ENCODE results near the gene MSI2. TPM values are rescaled to one million over a fixed set of nuclear protein-coding genes. Genes with fewer than 3 reads are reported as not detected.

Gene MSI2
- total RNA-seq, 2 experiments from 2014 or later: 59.6 to 61.7 TPM

DNA sequence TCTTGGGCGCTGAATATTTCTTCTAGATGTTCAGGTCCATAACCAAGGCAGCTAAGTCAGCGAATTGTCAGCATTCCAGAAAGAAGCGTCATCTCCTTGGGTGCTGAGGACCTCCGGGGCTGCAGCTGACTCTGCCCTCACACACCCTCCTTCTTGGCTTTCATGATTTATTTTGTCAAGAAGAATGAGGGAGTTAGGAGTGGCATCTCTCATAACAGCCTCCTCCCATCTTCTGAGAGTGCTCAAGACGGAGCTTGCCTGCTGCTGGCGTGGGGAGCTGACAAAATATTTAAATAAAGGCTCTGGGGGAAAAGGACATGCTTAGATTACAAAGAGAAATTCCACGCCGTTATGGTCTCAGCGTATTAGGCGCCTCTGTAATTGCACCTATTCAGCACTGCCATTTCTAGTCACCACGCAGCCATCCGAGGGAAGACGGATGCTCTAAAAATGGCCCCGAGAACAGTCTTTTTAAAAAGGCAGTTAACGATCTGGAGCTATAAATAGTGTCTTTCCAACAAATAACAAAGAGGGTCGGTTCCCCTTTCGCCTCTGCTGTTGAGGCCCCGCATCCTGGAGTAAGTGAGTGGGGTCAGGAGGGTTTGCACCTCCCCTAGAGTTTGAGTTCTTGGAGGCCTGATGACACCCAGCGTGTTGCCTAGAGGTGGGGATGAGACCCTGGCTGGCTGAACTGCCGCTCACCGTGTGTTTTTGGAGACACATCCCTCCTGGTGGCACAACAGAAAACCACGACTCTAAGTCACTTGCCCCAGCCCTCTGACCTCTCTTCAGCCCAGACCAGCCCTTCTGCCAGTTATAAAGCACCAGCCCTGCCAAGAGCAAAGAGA, 301.7 kb downstream of the MSI2 start:
- no peak overlapping the region for H3K27ac Mint-ChIP-seq
- no peak overlapping the region for H3K4me3 Mint-ChIP-seq
- POLR2A ChIA-PET: no interaction called here
- H3K27me3 Mint-ChIP-seq: no peaks in the 10 kb centered on the region
- TF ChIP-seq, protein P1, sequence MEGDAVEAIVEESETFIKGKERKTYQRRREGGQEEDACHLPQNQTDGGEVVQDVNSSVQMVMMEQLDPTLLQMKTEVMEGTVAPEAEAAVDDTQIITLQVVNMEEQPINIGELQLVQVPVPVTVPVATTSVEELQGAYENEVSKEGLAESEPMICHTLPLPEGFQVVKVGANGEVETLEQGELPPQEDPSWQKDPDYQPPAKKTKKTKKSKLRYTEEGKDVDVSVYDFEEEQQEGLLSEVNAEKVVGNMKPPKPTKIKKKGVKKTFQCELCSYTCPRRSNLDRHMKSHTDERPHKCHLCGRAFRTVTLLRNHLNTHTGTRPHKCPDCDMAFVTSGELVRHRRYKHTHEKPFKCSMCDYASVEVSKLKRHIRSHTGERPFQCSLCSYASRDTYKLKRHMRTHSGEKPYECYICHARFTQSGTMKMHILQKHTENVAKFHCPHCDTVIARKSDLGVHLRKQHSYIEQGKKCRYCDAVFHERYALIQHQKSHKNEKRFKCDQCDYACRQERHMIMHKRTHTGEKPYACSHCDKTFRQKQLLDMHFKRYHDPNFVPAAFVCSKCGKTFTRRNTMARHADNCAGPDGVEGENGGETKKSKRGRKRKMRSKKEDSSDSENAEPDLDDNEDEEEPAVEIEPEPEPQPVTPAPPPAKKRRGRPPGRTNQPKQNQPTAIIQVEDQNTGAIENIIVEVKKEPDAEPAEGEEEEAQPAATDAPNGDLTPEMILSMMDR (IDR thresholded peaks at IDR 0.05): no peak
- intact Hi-C loops (cut with micrococcal nuclease): no loop called here
- DNase-seq: no peak
- CTCF ChIA-PET: no interaction called here
- no peaks in the 10 kb centered on the region for H3K9me3 Mint-ChIP-seq
- ATAC-seq: no peak
- peaks cover 14% of the 10 kb centered on the region for H3K4me1 Mint-ChIP-seq (ENCODE audit: low read depth)
- peaks cover 1% of the 10 kb centered on the region for H3K36me3 Mint-ChIP-seq (ENCODE audit: low read depth)

DNA sequence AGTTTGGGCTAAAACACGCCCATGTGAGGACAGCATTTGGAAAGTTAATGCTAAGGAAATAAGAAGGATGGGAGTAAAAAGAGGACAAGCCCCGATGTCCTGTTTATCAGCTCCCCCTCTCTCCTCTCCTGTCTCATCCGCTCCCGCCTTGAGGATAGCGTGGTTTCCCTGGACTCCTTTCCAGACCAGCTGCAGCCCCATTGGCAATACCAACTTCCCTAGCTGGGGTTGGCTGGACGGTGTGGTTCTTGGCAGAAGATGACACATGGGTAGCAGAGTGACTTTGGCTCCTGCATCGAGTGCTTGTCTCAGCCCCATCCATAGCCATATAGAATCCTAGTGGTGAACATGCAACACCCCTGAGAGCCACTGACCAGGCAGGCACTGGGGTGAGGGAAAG, 302.9 kb downstream of the MSI2 start:
- TF ChIP-seq, protein P1 (IDR thresholded peaks at IDR 0.05): no peak
- Mint-ChIP-seq H3K36me3 (ENCODE audit: low read depth) (peaks cover 1% of the 10 kb centered on the region), H3K4me3 (no peak overlapping the region), H3K27me3 (no peaks in the 10 kb centered on the region), H3K4me1 (ENCODE audit: low read depth) (peaks cover 11% of the 10 kb centered on the region), H3K9me3 (no peaks in the 10 kb centered on the region), H3K27ac (no peak overlapping the region)
- CTCF ChIA-PET: no interaction called here
- no peak for ATAC-seq
- no peak for DNase-seq
- POLR2A ChIA-PET: no interaction called here
- intact Hi-C loops (cut with micrococcal nuclease): no loop called here

DNA sequence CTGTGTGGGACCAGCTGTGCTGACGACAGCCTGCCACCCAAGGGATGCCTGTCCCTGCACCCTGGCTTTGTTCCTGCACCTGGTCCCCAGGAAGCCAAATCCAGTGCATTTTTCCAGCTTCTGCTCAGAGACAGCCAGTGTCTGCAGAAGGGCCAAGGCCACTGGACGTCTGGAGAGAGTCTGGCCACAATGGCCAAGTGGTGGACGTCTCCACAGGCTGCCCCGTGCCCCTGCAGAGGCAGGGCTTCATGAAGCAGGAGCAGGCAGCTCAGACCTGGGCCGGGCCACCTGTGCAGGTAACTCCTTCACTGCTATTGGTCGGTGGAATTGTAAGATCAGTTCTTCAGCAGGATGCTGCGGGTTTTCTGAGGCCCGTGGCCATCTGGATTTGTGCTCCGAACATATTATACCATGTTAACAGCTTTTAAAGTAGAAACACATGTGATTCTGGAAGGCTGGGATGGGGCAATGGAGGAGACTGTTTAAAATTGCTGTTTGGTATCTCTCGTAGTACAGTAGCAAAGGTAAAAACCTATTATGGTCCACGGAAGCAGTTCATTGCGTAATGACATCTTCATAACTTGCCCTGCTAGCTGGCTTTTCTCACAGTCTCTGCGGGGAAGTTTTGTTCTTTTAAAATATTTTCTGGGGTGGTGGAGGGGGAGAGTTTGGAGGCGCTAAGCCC, 303.5 kb downstream of the MSI2 start:
- Mint-ChIP-seq H3K4me1 (ENCODE audit: low read depth) (peaks cover 11% of the 10 kb centered on the region), H3K36me3 (ENCODE audit: low read depth) (peaks cover 1% of the 10 kb centered on the region), H3K27ac (no peak overlapping the region), H3K4me3 (no peak overlapping the region), H3K27me3 (no peaks in the 10 kb centered on the region), H3K9me3 (no peaks in the 10 kb centered on the region)
- intact Hi-C loops (cut with micrococcal nuclease): no loop called here
- ChIA-PET CTCF (no interaction called here), POLR2A (no interaction called here)
- DNase-seq: no peak
- no peak for ATAC-seq
- TF ChIP-seq, protein P1 (IDR thresholded peaks at IDR 0.05): no peak

DNA sequence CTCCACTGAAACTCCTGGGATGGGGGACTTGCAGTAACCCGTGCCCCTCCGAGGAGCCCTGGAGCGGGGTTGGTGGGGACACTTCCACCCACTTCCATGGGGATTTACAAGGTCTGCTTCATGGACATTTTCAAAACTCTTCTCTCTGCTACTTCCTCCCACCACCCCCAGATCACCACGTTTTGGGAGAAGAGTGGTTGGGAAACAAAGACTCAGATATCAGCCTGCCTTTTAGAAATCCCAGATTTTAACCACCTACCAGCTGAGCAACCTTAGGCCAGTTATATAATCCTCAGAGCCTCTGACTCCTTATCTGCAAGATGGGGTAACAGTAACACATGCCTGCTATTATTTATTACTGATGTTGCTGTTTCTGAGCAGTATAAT, 304.0 kb downstream of the MSI2 start:
- POLR2A ChIA-PET: no interaction called here
- intact Hi-C loops (cut with micrococcal nuclease): no loop called here

More for the DNA sequence above, 304.0 kb downstream of the MSI2 start:
- Mint-ChIP-seq H3K9me3 (no peaks in the 10 kb centered on the region), H3K27ac (no peak overlapping the region), H3K4me3 (no peak overlapping the region), H3K36me3 (ENCODE audit: low read depth) (peaks cover 1% of the 10 kb centered on the region), H3K4me1 (ENCODE audit: low read depth) (peaks cover 11% of the 10 kb centered on the region), H3K27me3 (no peaks in the 10 kb centered on the region)
- TF ChIP-seq, protein P1 (IDR thresholded peaks at IDR 0.05): no peak
- CTCF ChIA-PET: interaction anchor here (0.8 kb wide), 1 partner anchor 38 kb away, joined by 4 read pairs; no protein-coding TSS in a partner anchor
- ATAC-seq: no peak
- DNase-seq: no peak

Measured in activated CD8-positive, alpha-beta T cell treated with anti-CD3 and anti-CD28 coated beads for 36 hours (primary cell).